HCT116 (cell line): ENCODE data around the gene ZNF202. TPM values are rescaled to one million over a fixed set of nuclear protein-coding genes. Genes with fewer than 3 reads are reported as not detected.

Experiments used
- ATAC-seq: fragments of 200-7000 bp; cut with Tn5 transposase; 2 replicates; pipeline ENCODE4 v1.9.1; 2020; ENCODE audit warnings: mild to moderate bottlenecking, moderate library complexity
- BruUV-seq: library from RNA; stranded (reverse); fragments of 400-500 nt; replicated peaks from 2 replicates; lab custom pipeline; 2021; lab: Mats Ljungman, UMichigan
- CTCF ChIA-PET: fragments of 300-600 bp; sonication (Branson Sonifier 250); formaldehyde crosslinking; loops from one replicate; lab custom pipeline; 2021; ENCODE audit warnings: antibody characterized with exemption; lab: Charles Lee
- POLR2A ChIA-PET: fragments of 300-600, 350-600 bp; sonication (Branson Sonifier 250); formaldehyde crosslinking; loops from one replicate; lab custom pipeline; 2021; ENCODE audit warnings: antibody characterized with exemption; lab: Charles Lee
- RAD21 ChIA-PET, 2 experiments: fragments of 300-600 bp; sonication (Branson Sonifier 250); formaldehyde crosslinking; loops; one replicate each; lab custom pipeline; 2023; ENCODE audit warnings: low total read pairs in 2 of 2; ENCODE audit not compliant: uncharacterized antibody in 2 of 2, unreplicated experiment in 2 of 2, low non-redundant PET in 1 of 2; lab: Charles Lee
- DNase-seq: peaks from one replicate; pipeline ENCODE4 v3.0.0-alpha.2; 2010; ENCODE audit warnings: low read depth, low spot score
- H2AFZ ChIP-seq: fragments of 200-600 bp; shearing (Covaris generic), sonication (generic); 2 replicates; pipeline ENCODE4 v1.6.1; 2017; ENCODE audit warnings: low read depth, mixed run types, mixed read lengths, antibody characterized with exemption, low read length; ENCODE audit not compliant: poor library complexity, severe bottlenecking
- H3K27ac ChIP-seq: 2 replicates; pipeline ENCODE4 v1.5.1; 2012; ENCODE audit warnings: low read depth, low read length
- H3K27me3 ChIP-seq: fragments of 200-600 bp; sonication (generic); 2 replicates; pipeline ENCODE4 v1.6.1; 2016; ENCODE audit warnings: mixed run types, low read length, mixed read lengths; ENCODE audit not compliant: insufficient read depth
- H3K36me3 ChIP-seq, 2 experiments: fragments of 200-500 bp in 1 of 2; fragments of 200-600 bp in 1 of 2; sonication (Bioruptor generic) in 1 of 2; sonication (generic) in 1 of 2; 2 replicates each; pipeline versions ENCODE4 v1.5.1 to v1.6.1; 2014 to 2016; ENCODE audit warnings: low read length in 2 of 2, inconsistent platforms in 1 of 2, mixed read lengths in 1 of 2, mixed run types in 1 of 2; ENCODE audit not compliant: insufficient read depth in 2 of 2, control insufficient read depth in 1 of 2
- H3K4me1 ChIP-seq, 2 experiments: fragments of 200-600 bp in 1 of 2; sonication (generic) in 1 of 2; 2 replicates each; pipeline versions ENCODE4 v1.5.1 to v1.6.1; 2012 to 2017; ENCODE audit warnings: low read length in 2 of 2, inconsistent platforms in 1 of 2, mild to moderate bottlenecking in 1 of 2, mixed read lengths in 1 of 2, mixed run types in 1 of 2, moderate library complexity in 1 of 2; ENCODE audit not compliant: insufficient read depth in 2 of 2, control insufficient read depth in 1 of 2
- H3K4me2 ChIP-seq: fragments of 200-600 bp; sonication (generic); 2 replicates; pipeline ENCODE4 v1.6.1; 2017; ENCODE audit warnings: mixed run types, low read length, mixed read lengths
- H3K4me3 ChIP-seq, 2 experiments: fragments of 200-600 bp in 1 of 2; sonication (generic) in 1 of 2; replicated peaks in 1 of 2; 2 replicates each; pipeline ENCODE4 v1.5.1; 2011 to 2016; ENCODE audit warnings: low read length in 2 of 2, control low read depth in 1 of 2, low read depth in 1 of 2, mild to moderate bottlenecking in 1 of 2, mixed read lengths in 1 of 2, mixed run types in 1 of 2
- H3K79me2 ChIP-seq: fragments of 200-600 bp; sonication (generic); 2 replicates; pipeline ENCODE4 v1.6.1; 2017; ENCODE audit warnings: mild to moderate bottlenecking, mixed run types, low read length, moderate library complexity, mixed read lengths; ENCODE audit not compliant: insufficient read depth
- H3K9ac ChIP-seq: fragments of 200-600 bp; sonication (generic); 2 replicates; pipeline ENCODE4 v1.6.1; 2016; ENCODE audit warnings: low read length, mixed read lengths
- H3K9me2 ChIP-seq: fragments of 200-600 bp; sonication (generic), shearing (Covaris generic); 2 replicates; pipeline ENCODE4 v1.6.1; 2017; ENCODE audit warnings: mixed run types, mild to moderate bottlenecking, moderate library complexity; ENCODE audit not compliant: insufficient read depth
- H3K9me3 ChIP-seq, 2 experiments: fragments of 200-500 bp in 1 of 2; fragments of 200-600 bp in 1 of 2; sonication (Bioruptor generic) in 1 of 2; sonication (generic) in 1 of 2; 2 replicates each; pipeline ENCODE4 v1.6.1; 2014 to 2017; ENCODE audit warnings: low read length in 2 of 2, mixed read lengths in 2 of 2, inconsistent platforms in 1 of 2, low read depth in 1 of 2, mild to moderate bottlenecking in 1 of 2, mixed run types in 1 of 2, moderate library complexity in 1 of 2; ENCODE audit not compliant: control insufficient read depth in 1 of 2, insufficient read depth in 1 of 2
- H4K20me1 ChIP-seq: fragments of 200-600 bp; sonication (generic), shearing (Covaris generic); 2 replicates; pipeline ENCODE4 v1.6.1; 2017; ENCODE audit warnings: mixed run types, mild to moderate bottlenecking, moderate library complexity; ENCODE audit not compliant: insufficient read depth
- ATF3 ChIP-seq: IDR thresholded peaks from 2 replicates; pipeline ENCODE4 v1.6.1; 2012
- CBX3 ChIP-seq: IDR thresholded peaks from 2 replicates; pipeline ENCODE4 v1.6.1; 2012; ENCODE audit warnings: low read depth
- CTCF ChIP-seq, 3 experiments: fragments of 200-600 bp in 1 of 3; sonication (generic) in 1 of 3; IDR thresholded peaks in 2 of 3; conservative IDR thresholded peaks in 1 of 3; 2 replicates each; pipeline ENCODE4 v1.5.1; 2012 to 2017; ENCODE audit warnings: low read depth in 2 of 3, low read length in 2 of 3, antibody characterized with exemption in 1 of 3, borderline replicate concordance in 1 of 3, control low read depth in 1 of 3, mild to moderate bottlenecking in 1 of 3, mixed read lengths in 1 of 3, mixed run types in 1 of 3, moderate library complexity in 1 of 3; ENCODE audit not compliant: insufficient read depth in 1 of 3
- EGR1 ChIP-seq: IDR thresholded peaks from 2 replicates; pipeline ENCODE4 v1.6.1; 2012; ENCODE audit warnings: low read depth
- ELF1 ChIP-seq: IDR thresholded peaks from 2 replicates; pipeline ENCODE4 v1.6.1; 2012; ENCODE audit warnings: low read depth, borderline replicate concordance
- EZH2 ChIP-seq: fragments of 200-600 bp; sonication (generic); IDR thresholded peaks from 2 replicates; pipeline ENCODE4 v1.6.1; 2017; ENCODE audit warnings: antibody characterized with exemption, mixed run types
- EZH2phosphoT487 ChIP-seq: fragments of 200-600 bp; IDR thresholded peaks from 2 replicates; pipeline ENCODE4 v1.6.1; 2018; ENCODE audit warnings: antibody characterized with exemption, borderline replicate concordance
- FOSL1 ChIP-seq: IDR thresholded peaks from 2 replicates; pipeline ENCODE4 v1.6.1; 2012; ENCODE audit warnings: low read depth
- POLR2A ChIP-seq: IDR thresholded peaks from 2 replicates; pipeline ENCODE4 v1.7.0; 2011; ENCODE audit warnings: borderline replicate concordance; ENCODE audit not compliant: insufficient read depth, insufficient read length; ENCODE audit errors: extremely low read depth
- POLR2AphosphoS5 ChIP-seq: IDR thresholded peaks from 2 replicates; pipeline ENCODE4 v1.6.1; 2011; ENCODE audit warnings: mild to moderate bottlenecking, low read depth, low read length, moderate library complexity
- SIN3A ChIP-seq: IDR thresholded peaks from 2 replicates; pipeline ENCODE4 v1.6.1; 2012; ENCODE audit warnings: low read depth
- SRF ChIP-seq: IDR thresholded peaks from 2 replicates; pipeline ENCODE4 v1.6.1; 2012; ENCODE audit warnings: low read depth
- ZBTB33 ChIP-seq: IDR thresholded peaks from 2 replicates; pipeline ENCODE4 v1.6.1; 2011; ENCODE audit warnings: mild to moderate bottlenecking, low read length, moderate library complexity; ENCODE audit not compliant: insufficient replicate concordance; ENCODE audit errors: extremely low read depth
- ZFX ChIP-seq: fragments of 450-650 bp; IDR thresholded peaks from 2 replicates; pipeline ENCODE4 v1.6.1; 2017
- ZNF274 ChIP-seq: fragments of 200-500 bp; sonication (Bioruptor generic); IDR thresholded peaks from 2 replicates; pipeline ENCODE4 v1.6.1; 2014; ENCODE audit warnings: mild to moderate bottlenecking, low read depth, low read length, inconsistent platforms
- intact Hi-C: fragments of 100-400 bp; cut with micrococcal nuclease; formaldehyde crosslinking; loops from 2 replicates; pipeline ENCODE4 v1.10.0; 2022
- total RNA-seq: library from RNA; stranded (reverse); gene quantifications from one replicate; pipeline ENCODE4 v1.2.1, GENCODE V29; 2021; ENCODE audit not compliant: unreplicated experiment

Gene ZNF202
- total RNA-seq, 1 experiment from 2014 or later, result 16.9 TPM

GRCh38 chr11:123757976-123758375, 16.5 kb upstream of the ZNF202 start:
- ATAC-seq, result no peak

More at GRCh38 chr11:123757976-123758375, 16.5 kb upstream of the ZNF202 start:
- Histone ChIP-seq H3K4me1 (no peaks in the 10 kb centered on the region), H2AFZ (no peak overlapping the region), H3K9me2 (no peaks in the 10 kb centered on the region), H3K27ac (no peak overlapping the region), H3K4me3 (no peak overlapping the region), H3K27me3 (peaks cover 44% of the 10 kb centered on the region), H3K9ac (no peak overlapping the region), H3K4me2 (no peak overlapping the region), H3K36me3 (no peaks in the 10 kb centered on the region), H4K20me1 (no peaks in the 10 kb centered on the region), H3K79me2 (no peaks in the 10 kb centered on the region), H3K9me3 (no peaks in the 10 kb centered on the region; a peak in 1 of 4 replicates)
- BruUV-seq, result no TSS peak
- POLR2A ChIA-PET, result no interaction called here
- TF ChIP-seq CTCF (IDR thresholded peaks at IDR 0.05 in 2 of 3, conservative IDR thresholded peaks at IDR 0.05 in 1 of 3; ENCODE audit: borderline replicate concordance in 1 of 3, insufficient read depth in 1 of 3, low read depth in 2 of 3, low read length in 2 of 3) (no peak), ZBTB33 (no peak), CBX3 (no peak), FOSL1 (no peak), EZH2 (no peak), EZH2phosphoT487 (no peak), ATF3 (no peak), ZNF274 (no peak), POLR2A (no peak), SIN3A (no peak), ZFX (no peak), ELF1 (no peak), EGR1 (no peak), SRF (no peak), POLR2AphosphoS5 (no peak)
- no peak for DNase-seq
- CTCF ChIA-PET, result no interaction called here
- intact Hi-C loops, result no loop called here
- RAD21 ChIA-PET, result no interaction called here
